Measurements from ENCODE around the gene KLHL29.

The KLHL29 gene

GRCh38 chr2:23622966-23623675 lies 238.1 kb downstream of the KLHL29 start:
- DNase-seq = no peak

- no peak for DNase-seq
These were observed 239.4 kb downstream of the KLHL29 start for GRCh38 chr2:23624378-23624777.

GRCh38 chr2:23624915-23625314 lies 239.9 kb downstream of the KLHL29 start:
- DNase-seq = no peak

- no peak for DNase-seq
These were observed 240.7 kb downstream of the KLHL29 start for GRCh38 chr2:23625726-23626125.

- no peak for DNase-seq
These were observed 241.8 kb downstream of the KLHL29 start for GRCh38 chr2:23626701-23627230.

- no peak for DNase-seq
These were observed 242.4 kb downstream of the KLHL29 start for GRCh38 chr2:23627236-23628009.

- DNase-seq = no peak
These were observed 244.2 kb downstream of the KLHL29 start for GRCh38 chr2:23628926-23629771.

- DNase-seq = no peak
These were observed 244.9 kb downstream of the KLHL29 start for GRCh38 chr2:23629772-23630480.

GRCh38 chr2:23630961-23631360 lies 246.0 kb downstream of the KLHL29 start:
- DNase-seq = no peak

- no peak for DNase-seq
These were observed 246.4 kb downstream of the KLHL29 start for GRCh38 chr2:23631389-23631788.

- no peak for DNase-seq
These were observed 247.4 kb downstream of the KLHL29 start for GRCh38 chr2:23632386-23632785.

GRCh38 chr2:23632831-23633395 lies 247.9 kb downstream of the KLHL29 start:
- no peak for DNase-seq

- DNase-seq = no peak
These were observed 249.0 kb downstream of the KLHL29 start for GRCh38 chr2:23633966-23634365.

- no peak for DNase-seq
These were observed 250.7 kb downstream of the KLHL29 start for GRCh38 chr2:23635442-23636340.

- peak; percentile 16 for DNase-seq
These were observed 251.4 kb downstream of the KLHL29 start for GRCh38 chr2:23636426-23636825.

GRCh38 chr2:23637011-23637778 lies 252.2 kb downstream of the KLHL29 start:
- peak; percentile 49 for DNase-seq

- no peak for DNase-seq
These were observed 254.5 kb downstream of the KLHL29 start for GRCh38 chr2:23639406-23639982.

GRCh38 chr2:23640711-23641110 lies 255.7 kb downstream of the KLHL29 start:
- no peak for DNase-seq

GRCh38 chr2:23642516-23642915 lies 257.5 kb downstream of the KLHL29 start:
- DNase-seq = no peak

All from HCEC 1CT (cell line).